Stimulated activated CD4-positive, alpha-beta T cell treated with anti-CD3 and anti-CD28 coated beads, Interleukin-1b, Interleukin-23, amount 100 ng/mL, for 4 hours (primary cell): ENCODE data around the gene ARFRP1.

Experiments
- DNase-seq, 2 donors: peaks; one replicate each; pipeline ENCODE4 v3.0.0-alpha.2; 2020; ENCODE audit warnings: low read depth in 2 of 2

Gene ARFRP1

GRCh38 chr20:63743210-63743970 is 35.6 kb upstream of the ARFRP1 start:
- no peak for DNase-seq

GRCh38 chr20:63742381-63743024 is 34.7 kb upstream of the ARFRP1 start:
- DNase-seq, result no peak

GRCh38 chr20:63741676-63742380 is 34.1 kb upstream of the ARFRP1 start:
- no peak for DNase-seq

- DNase-seq, result no peak
These were observed 33.5 kb upstream of the ARFRP1 start for GRCh38 chr20:63741354-63741675.

DNA sequence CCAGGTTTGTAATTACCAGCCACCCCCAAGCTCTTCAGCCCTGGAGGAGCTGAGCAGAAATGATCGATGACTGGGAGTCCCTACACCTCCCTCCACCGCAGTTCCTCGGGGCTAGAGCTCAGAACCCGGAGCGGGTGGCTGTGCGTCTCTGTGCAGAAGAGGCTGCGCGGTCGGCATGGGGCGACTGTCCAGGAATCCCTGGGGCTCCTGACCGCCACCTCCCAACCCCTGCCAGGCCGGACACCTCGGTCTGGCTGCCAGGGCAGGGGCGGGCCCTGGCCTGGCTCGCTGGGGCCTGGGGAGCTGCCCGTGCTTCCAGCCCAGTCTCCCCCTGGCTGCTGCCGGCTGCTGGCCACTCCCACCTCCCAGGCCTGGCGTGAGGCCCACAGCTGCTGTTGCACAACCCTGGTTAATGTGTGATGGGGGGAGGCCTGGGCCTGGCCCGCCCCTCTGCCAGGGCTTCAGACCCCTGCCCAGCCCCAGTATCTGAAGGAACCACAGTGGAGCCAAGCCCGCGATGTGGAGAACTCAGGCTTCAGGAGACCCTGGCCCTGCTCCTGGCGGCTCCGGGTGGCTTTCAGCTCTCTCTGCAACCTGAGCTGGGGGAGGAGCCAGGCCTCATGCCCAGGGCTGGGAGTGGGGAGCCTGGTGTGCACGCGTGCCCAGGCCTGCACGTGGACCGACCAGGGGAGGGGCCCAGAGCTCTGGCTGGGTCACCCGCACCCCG is 33.0 kb upstream of the ARFRP1 start:
- DNase-seq, result no peak

DNA sequence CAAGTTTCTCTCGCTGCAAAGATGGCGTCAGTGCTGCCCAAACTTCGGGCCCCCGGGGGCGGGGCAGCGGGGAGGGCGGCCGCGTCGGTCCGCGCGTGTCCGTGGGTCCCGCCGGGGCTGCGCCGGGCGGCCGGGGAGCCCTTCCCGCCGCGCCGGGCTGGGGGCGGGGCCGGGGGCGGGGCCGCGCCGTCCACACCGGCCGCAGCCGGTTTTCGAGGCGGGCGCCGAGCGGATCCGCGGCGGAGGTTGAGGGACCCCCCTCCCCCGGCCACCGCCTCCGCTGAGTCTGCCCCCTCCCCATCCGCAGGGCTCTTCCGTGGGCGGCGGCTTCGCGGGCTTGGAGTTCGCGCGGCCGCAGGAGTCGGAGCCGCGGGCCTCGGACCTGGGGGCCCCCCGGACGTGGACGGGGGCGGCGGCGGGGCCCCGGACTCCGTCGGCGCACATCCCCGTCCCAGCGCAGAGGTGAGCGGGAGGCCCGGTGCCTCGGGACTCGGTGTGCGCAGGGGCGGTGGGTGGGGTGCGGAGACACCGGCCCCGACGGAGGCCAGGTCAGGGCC is 32.4 kb upstream of the ARFRP1 start:
- DNase-seq, result no peak

- DNase-seq, result peak in 1 of 2 donors; percentile 66
These were observed 31.6 kb upstream of the ARFRP1 start, which contains the start of gene SLC2A4RG for GRCh38 chr20:63739130-63740069. SLC2A4RG (plus strand) TSS chr20:63739776; CDS start chr20:63739913, 137 bp downstream.

DNA sequence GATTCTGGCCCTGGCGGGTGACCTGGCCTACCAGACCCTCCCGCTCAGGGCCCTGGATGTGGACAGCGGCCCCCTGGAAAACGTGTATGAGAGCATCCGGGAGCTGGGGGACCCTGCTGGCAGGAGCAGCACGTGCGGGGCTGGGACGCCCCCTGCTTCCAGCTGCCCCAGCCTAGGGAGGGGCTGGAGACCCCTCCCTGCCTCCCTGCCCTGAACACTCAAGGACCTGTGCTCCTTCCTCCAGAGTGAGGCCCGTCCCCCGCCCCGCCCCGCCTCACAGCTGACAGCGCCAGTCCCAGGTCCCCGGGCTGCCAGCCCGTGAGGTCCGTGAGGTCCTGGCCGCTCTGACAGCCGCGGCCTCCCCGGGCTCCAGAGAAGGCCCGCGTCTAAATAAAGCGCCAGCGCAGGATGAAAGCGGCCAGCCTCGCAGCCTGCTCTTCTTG is 30.9 kb upstream of the ARFRP1 start:
- DNase-seq, result no peak

GRCh38 chr20:63737945-63738686 is 30.3 kb upstream of the ARFRP1 start:
- no peak for DNase-seq

DNA sequence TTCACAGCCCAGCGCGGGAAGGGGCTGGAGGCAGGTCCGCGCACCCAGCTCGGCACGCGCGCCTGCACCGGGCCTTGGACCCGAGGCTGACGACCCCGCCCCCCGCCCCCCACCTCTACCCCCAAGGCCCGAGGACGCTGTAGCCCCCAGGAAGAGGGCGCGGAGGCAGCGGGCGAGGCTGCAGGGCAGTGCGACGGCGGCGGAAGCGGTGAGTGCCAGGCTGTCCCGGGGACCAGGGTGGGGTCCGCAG is 29.8 kb upstream of the ARFRP1 start:
- no peak for DNase-seq

- DNase-seq, result no peak
These were observed 29.3 kb upstream of the ARFRP1 start for GRCh38 chr20:63736893-63737694.

GRCh38 chr20:63735859-63736718 is 28.3 kb upstream of the ARFRP1 start, which contains the start of gene LIME1:
LIME1 (plus strand) TSS chr20:63736664; CDS start chr20:63737550, 886 bp downstream.
- peak in 1 of 2 donors; percentile 47 for DNase-seq

- DNase-seq, result no peak
These were observed 27.4 kb upstream of the ARFRP1 start for GRCh38 chr20:63734946-63735858.

GRCh38 chr20:63734111-63734945 is 26.6 kb upstream of the ARFRP1 start:
- no peak for DNase-seq

GRCh38 chr20:63733579-63734081 is 25.9 kb upstream of the ARFRP1 start:
- no peak for DNase-seq

DNA sequence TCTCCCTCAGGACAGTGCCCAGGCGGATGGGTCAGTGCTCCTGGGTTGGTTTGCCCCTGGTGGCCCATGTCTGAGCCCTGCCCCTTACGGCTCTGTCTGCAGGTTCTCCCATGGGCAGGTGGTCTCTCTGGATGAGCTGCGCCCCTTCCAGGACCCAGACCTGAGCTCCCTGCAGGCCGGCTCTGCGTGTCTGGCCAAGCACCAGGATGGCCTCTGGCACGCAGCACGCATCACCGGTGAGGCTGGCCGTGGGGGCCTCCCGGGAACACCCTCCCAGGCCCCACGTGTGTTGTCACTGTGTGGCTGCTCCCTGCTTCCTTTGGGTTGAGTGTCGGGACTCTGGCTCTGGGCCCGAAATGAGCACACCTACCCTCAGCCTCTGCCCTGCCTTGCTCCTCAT is 25.3 kb upstream of the ARFRP1 start:
- no peak for DNase-seq
